HepG2 (cell line): ENCODE measurements around the gene SKP1.

ENCODE experiments used
- BRF2 ChIP-seq: sonication (generic); formaldehyde crosslinking; IDR thresholded peaks from 2 replicates; pipeline ENCODE4 v1.8.1; 2022; ENCODE audit warnings: mild to moderate bottlenecking, missing genetic modification reagents
- SNAPC2 ChIP-seq: sonication (generic); formaldehyde crosslinking; IDR thresholded peaks from 2 replicates; pipeline ENCODE4 v1.8.1; 2022; ENCODE audit warnings: mild to moderate bottlenecking, missing genetic modification reagents
- ZIK1 ChIP-seq: sonication (generic); formaldehyde crosslinking; IDR thresholded peaks from 2 replicates; pipeline ENCODE4 v1.5.0; 2020; ENCODE audit warnings: mild to moderate bottlenecking, low read depth, missing genetic modification reagents, borderline replicate concordance
- ZKSCAN1 ChIP-seq: fragments of 150-350 bp; IDR thresholded peaks from 2 replicates; pipeline ENCODE4 v1.6.1; 2014; ENCODE audit warnings: low read length

GRCh38 chr5:134113363-134113889 is 63.3 kb downstream of the SKP1 start:
- no peak for TF ChIP-seq BRF2 (CRISPR knock-in tag)
- no peak for TF ChIP-seq ZKSCAN1
- no peak for TF ChIP-seq SNAPC2
- TF ChIP-seq ZIK1 (CRISPR knock-in tag), result no peak
